Prostate gland (tissue), 2 donors: Measurements from ENCODE around the gene YWHAQ.

ENCODE experiments used
- CTCF ChIP-seq, 4 experiments: fragments of 200-600 bp in 2 of 4; fragments of 450-650 bp in 2 of 4; sonication (generic) in 2 of 4; IDR thresholded peaks; 1 replicate in 3 of 4; 2 replicates in 1 of 4; pipeline ENCODE4 v1.5.1; 2016 to 2019; ENCODE audit warnings: antibody characterized with exemption in 4 of 4, mild to moderate bottlenecking in 2 of 4, moderate library complexity in 2 of 4
- POLR2A ChIP-seq: fragments of 450-650 bp; IDR thresholded peaks from one replicate; pipeline ENCODE4 v1.6.1; 2016; ENCODE audit warnings: antibody characterized with exemption, mild to moderate bottlenecking
- POLR2AphosphoS5 ChIP-seq: sonication (generic); formaldehyde crosslinking; IDR thresholded peaks from one replicate; pipeline ENCODE4 v1.6.1; 2017; ENCODE audit warnings: antibody characterized with exemption

- TF ChIP-seq CTCF (IDR thresholded peaks at IDR 0.05) (no peak), POLR2A (no peak), POLR2AphosphoS5 (no peak)
These were observed 30.0 kb upstream of the YWHAQ start for GRCh38 chr2:9660781-9661180.
